H9 (cell line): Measurements from ENCODE around the gene BPIFB6. TPM values are rescaled to one million over a fixed set of nuclear protein-coding genes. Genes with fewer than 3 reads are reported as not detected.

Experiments used
- DNase-seq: peaks from one replicate; pipeline ENCODE4 v3.0.0-alpha.2; 2017
- H2AFZ ChIP-seq: one replicate; pipeline ENCODE4 v1.6.1; 2013; ENCODE audit warnings: mild to moderate bottlenecking, low read length, control low read depth, moderate library complexity
- H2AK5ac ChIP-seq: 2 replicates; pipeline ENCODE4 v1.6.1; 2013; ENCODE audit warnings: low read length, control low read depth, mixed read lengths; ENCODE audit not compliant: insufficient read length
- H2BK120ac ChIP-seq: one replicate; pipeline ENCODE4 v1.6.1; 2013; ENCODE audit warnings: low read depth, mild to moderate bottlenecking, low read length, control low read depth, inconsistent platforms; ENCODE audit not compliant: poor library complexity, severe bottlenecking
- H2BK12ac ChIP-seq: 2 replicates; pipeline ENCODE4 v1.6.1; 2013; ENCODE audit warnings: low read length, control low read depth, mixed read lengths, low read depth; ENCODE audit not compliant: insufficient read length
- H2BK15ac ChIP-seq: 2 replicates; pipeline ENCODE4 v1.6.1; 2013; ENCODE audit warnings: low read depth, low read length, control low read depth
- H2BK20ac ChIP-seq: one replicate; pipeline ENCODE4 v1.6.1; 2013; ENCODE audit warnings: low read depth, mild to moderate bottlenecking, low read length, control low read depth, inconsistent platforms; ENCODE audit not compliant: poor library complexity, severe bottlenecking
- H2BK5ac ChIP-seq: 2 replicates; pipeline ENCODE4 v1.6.1; 2013; ENCODE audit warnings: low read length, control low read depth, mixed read lengths; ENCODE audit not compliant: insufficient read length
- H3K14ac ChIP-seq: 2 replicates; pipeline ENCODE4 v1.6.1; 2013; ENCODE audit warnings: low read length, control low read depth; ENCODE audit not compliant: insufficient read depth
- H3K18ac ChIP-seq: 2 replicates; pipeline ENCODE4 v1.6.1; 2013; ENCODE audit warnings: low read depth, mild to moderate bottlenecking, mixed read lengths, low read length, control low read depth; ENCODE audit not compliant: insufficient read length
- H3K23ac ChIP-seq: 2 replicates; pipeline ENCODE4 v1.6.1; 2013; ENCODE audit warnings: low read length, control low read depth, mixed read lengths, low read depth; ENCODE audit not compliant: insufficient read length
- H3K23me2 ChIP-seq: 2 replicates; pipeline ENCODE4 v1.6.1; 2013; ENCODE audit warnings: low read depth, mild to moderate bottlenecking, mixed read lengths, low read length, control low read depth; ENCODE audit not compliant: insufficient read length, poor library complexity, severe bottlenecking
- H3K27ac ChIP-seq: 2 replicates; pipeline ENCODE4 v1.5.1; 2013; ENCODE audit warnings: low read length, control low read depth, mixed read lengths, low read depth; ENCODE audit not compliant: insufficient read length
- H3K27me3 ChIP-seq: 2 replicates; pipeline ENCODE4 v1.6.1; 2013; ENCODE audit warnings: low read length, control low read depth, inconsistent platforms; ENCODE audit not compliant: insufficient read depth
- H3K4ac ChIP-seq: 2 replicates; pipeline ENCODE4 v1.6.1; 2013; ENCODE audit warnings: low read depth, mild to moderate bottlenecking, control low read depth, inconsistent platforms, low read length, moderate library complexity
- H3K4me1 ChIP-seq: 2 replicates; pipeline ENCODE4 v1.6.1; 2013; ENCODE audit warnings: low read length, control low read depth, inconsistent platforms; ENCODE audit not compliant: insufficient read depth
- H3K4me2 ChIP-seq: 2 replicates; pipeline ENCODE4 v1.6.1; 2013; ENCODE audit warnings: low read length, control low read depth, mixed read lengths; ENCODE audit not compliant: insufficient read length, insufficient read depth
- H3K56ac ChIP-seq: 2 replicates; pipeline ENCODE4 v1.6.1; 2013; ENCODE audit warnings: low read depth, mild to moderate bottlenecking, mixed read lengths, low read length, control low read depth; ENCODE audit not compliant: insufficient read length
- H3K79me1 ChIP-seq: 2 replicates; pipeline ENCODE4 v1.6.1; 2013; ENCODE audit warnings: low read depth, mild to moderate bottlenecking, moderate library complexity, low read length, control low read depth, inconsistent platforms; ENCODE audit not compliant: insufficient read depth, poor library complexity, severe bottlenecking
- H3K79me2 ChIP-seq: 2 replicates; pipeline ENCODE4 v1.6.1; 2013; ENCODE audit warnings: low read length, control low read depth, inconsistent platforms; ENCODE audit not compliant: insufficient read depth
- H3K9ac ChIP-seq: 2 replicates; pipeline ENCODE4 v1.6.1; 2013; ENCODE audit warnings: low read length, control low read depth, mixed read lengths; ENCODE audit not compliant: insufficient read length; ENCODE audit errors: extremely low read depth
- H3K9me3 ChIP-seq: one replicate; pipeline ENCODE4 v1.6.1; 2013; ENCODE audit warnings: low read depth, low read length, inconsistent platforms; ENCODE audit not compliant: control insufficient read depth
- H3T11ph ChIP-seq: one replicate; pipeline ENCODE4 v1.6.1; 2013; ENCODE audit warnings: mild to moderate bottlenecking, low read length, control low read depth, inconsistent platforms
- H4K20me1 ChIP-seq: one replicate; pipeline ENCODE4 v1.6.1; 2013; ENCODE audit not compliant: control insufficient read depth, insufficient read length, insufficient read depth
- H4K5ac ChIP-seq: 2 replicates; pipeline ENCODE4 v1.6.1; 2013; ENCODE audit warnings: low read depth, mild to moderate bottlenecking, mixed read lengths, low read length, control low read depth; ENCODE audit not compliant: insufficient read length
- H4K8ac ChIP-seq: replicated peaks from 2 replicates; pipeline ENCODE4 v1.6.1; 2013; ENCODE audit warnings: low read length, control low read depth, mixed read lengths, low read depth; ENCODE audit not compliant: insufficient read length
- H4K91ac ChIP-seq: 2 replicates; pipeline ENCODE4 v1.6.1; 2013; ENCODE audit warnings: low read depth, mild to moderate bottlenecking, moderate library complexity, mixed read lengths, low read length, control low read depth; ENCODE audit not compliant: insufficient read length
- H3K27ac Mint-ChIP-seq, 3 experiments: 2 replicates in 2 of 3; 3 replicates in 1 of 3; pipeline ENCODE4 v1.8.0; 2020 to 2021; ENCODE audit warnings: mixed read lengths in 3 of 3, mild to moderate bottlenecking in 1 of 3, moderate library complexity in 1 of 3
- H3K27me3 Mint-ChIP-seq: 2 replicates; pipeline ENCODE4 v1.8.0; 2021; ENCODE audit warnings: low read depth, mild to moderate bottlenecking, moderate library complexity, mixed read lengths
- H3K36me3 Mint-ChIP-seq, 3 experiments: 2 replicates in 2 of 3; 3 replicates in 1 of 3; pipeline ENCODE4 v1.8.0; 2020 to 2021; ENCODE audit warnings: low read depth in 3 of 3, mixed read lengths in 3 of 3; ENCODE audit not compliant: insufficient read depth in 1 of 3
- H3K4me1 Mint-ChIP-seq, 2 experiments: 2 replicates each; pipeline ENCODE4 v1.8.0; 2020; ENCODE audit warnings: mixed read lengths in 2 of 2
- H3K4me3 Mint-ChIP-seq, 2 experiments: 2 replicates in 1 of 2; 3 replicates in 1 of 2; pipeline ENCODE4 v1.8.0; 2020 to 2021; ENCODE audit warnings: mild to moderate bottlenecking in 2 of 2, mixed read lengths in 2 of 2, moderate library complexity in 1 of 2
- H3K9me3 Mint-ChIP-seq, 2 experiments: 2 replicates in 1 of 2; 3 replicates in 1 of 2; pipeline ENCODE4 v1.8.0; 2020; ENCODE audit warnings: mild to moderate bottlenecking in 2 of 2, mixed read lengths in 2 of 2, moderate library complexity in 1 of 2
- WGBS: extraction: QIAGEN DNeasy Blood & Tissue Kit; methylation state at CpG from one replicate; pipeline ENCODE4 v1.1.7; 2013; ENCODE audit warnings: missing lambda C conversion rate, low lambda C conversion rate, mixed read lengths; ENCODE audit not compliant: insufficient read length; ENCODE audit errors: extremely low coverage; 5-methylcytosine and 5-hydroxymethylcytosine counted together
- total RNA-seq: library from RNA; stranded (reverse); gene quantifications from 2 replicates; pipeline ENCODE4 v1.2.1, GENCODE V29; 2021
- TF ChIP-seq, protein P1 (sequence below): fragments of 200-600 bp; sonication (generic); conservative IDR thresholded peaks from 3 replicates; pipeline ENCODE4 v1.8.0; 2021; ENCODE audit warnings: antibody characterized with exemption, mild to moderate bottlenecking

The BPIFB6 gene
- total RNA-seq, 1 experiment from 2014 or later, result not detected

DNA sequence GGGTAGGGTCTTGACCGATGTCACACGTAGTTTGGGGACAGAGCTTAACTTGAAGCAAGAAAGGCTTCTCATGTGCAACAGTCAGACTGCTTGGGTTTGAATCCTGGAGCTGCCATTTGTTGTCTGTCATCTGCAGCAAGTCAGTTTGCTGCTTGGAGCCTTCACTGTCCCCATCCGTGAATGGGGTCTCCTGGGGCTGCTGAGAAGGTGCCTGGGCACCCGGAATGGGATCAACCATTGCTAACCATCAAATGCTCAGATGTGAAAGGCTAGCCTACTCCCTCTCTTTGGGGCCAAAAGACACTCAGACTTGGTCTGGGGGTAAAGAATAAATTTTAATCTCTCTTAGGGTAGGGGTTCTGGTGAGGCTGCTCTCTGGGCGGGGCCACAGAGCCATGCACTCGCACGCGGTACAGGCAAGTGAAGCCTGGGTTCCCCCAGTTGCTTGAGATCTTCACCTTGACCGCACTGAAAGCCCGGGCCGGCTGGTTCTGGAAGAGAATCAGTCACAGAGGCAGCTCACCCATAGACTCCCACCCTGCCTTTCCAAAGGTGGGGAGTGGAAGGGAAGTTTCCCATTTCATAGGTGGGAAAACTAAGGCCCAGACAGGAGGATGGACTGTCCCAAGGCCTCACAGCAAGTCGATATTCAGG lies 47.9 kb upstream of the BPIFB6 start:
- H3K27me3 ChIP-seq, result no peaks in the 10 kb centered on the region
- no peak overlapping the region for H3K18ac ChIP-seq
- Mint-ChIP-seq H3K4me1 (peaks cover 5 to 6% of the 10 kb centered on the region in 2 experiments; a peak in 1 of 4 replicates), H3K9me3 (no peaks in the 10 kb centered on the region), H3K27me3 (peaks cover 2% of the 10 kb centered on the region), H3K4me3 (no peak overlapping the region), H3K27ac (no peak overlapping the region), H3K36me3 (no peaks in the 10 kb centered on the region)
- no peak overlapping the region for H2BK15ac ChIP-seq
- H4K8ac ChIP-seq, result no peak overlapping the region
- TF ChIP-seq, protein P1, sequence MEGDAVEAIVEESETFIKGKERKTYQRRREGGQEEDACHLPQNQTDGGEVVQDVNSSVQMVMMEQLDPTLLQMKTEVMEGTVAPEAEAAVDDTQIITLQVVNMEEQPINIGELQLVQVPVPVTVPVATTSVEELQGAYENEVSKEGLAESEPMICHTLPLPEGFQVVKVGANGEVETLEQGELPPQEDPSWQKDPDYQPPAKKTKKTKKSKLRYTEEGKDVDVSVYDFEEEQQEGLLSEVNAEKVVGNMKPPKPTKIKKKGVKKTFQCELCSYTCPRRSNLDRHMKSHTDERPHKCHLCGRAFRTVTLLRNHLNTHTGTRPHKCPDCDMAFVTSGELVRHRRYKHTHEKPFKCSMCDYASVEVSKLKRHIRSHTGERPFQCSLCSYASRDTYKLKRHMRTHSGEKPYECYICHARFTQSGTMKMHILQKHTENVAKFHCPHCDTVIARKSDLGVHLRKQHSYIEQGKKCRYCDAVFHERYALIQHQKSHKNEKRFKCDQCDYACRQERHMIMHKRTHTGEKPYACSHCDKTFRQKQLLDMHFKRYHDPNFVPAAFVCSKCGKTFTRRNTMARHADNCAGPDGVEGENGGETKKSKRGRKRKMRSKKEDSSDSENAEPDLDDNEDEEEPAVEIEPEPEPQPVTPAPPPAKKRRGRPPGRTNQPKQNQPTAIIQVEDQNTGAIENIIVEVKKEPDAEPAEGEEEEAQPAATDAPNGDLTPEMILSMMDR, result no peak
- no peak overlapping the region for H3K9ac ChIP-seq
- H3K4me2 ChIP-seq, result no peak overlapping the region
- no peak overlapping the region for H4K91ac ChIP-seq
- H3K23me2 ChIP-seq, result no peaks in the 10 kb centered on the region
- H3K9me3 ChIP-seq, result no peaks in the 10 kb centered on the region
- no peak overlapping the region for H2AFZ ChIP-seq
- H3K23ac ChIP-seq, result no peak overlapping the region
- H3K4ac ChIP-seq, result no peak overlapping the region
- H2BK12ac ChIP-seq, result no peak overlapping the region
- no peak overlapping the region for H3K27ac ChIP-seq
- DNase-seq, result no peak
- H2BK120ac ChIP-seq, result no peak overlapping the region
- no peak overlapping the region for H2BK20ac ChIP-seq
- H3K4me1 ChIP-seq, result no peaks in the 10 kb centered on the region
- no peak overlapping the region for H4K5ac ChIP-seq
- no peak overlapping the region for H2BK5ac ChIP-seq
- no CpG with 5 or more reads among the region's 12 CpGs for WGBS
- no peak overlapping the region for H3T11ph ChIP-seq
- H3K79me2 ChIP-seq, result no peaks in the 10 kb centered on the region
- H4K20me1 ChIP-seq, result no peaks in the 10 kb centered on the region
- H3K14ac ChIP-seq, result no peak overlapping the region
- H3K79me1 ChIP-seq, result no peaks in the 10 kb centered on the region
- H3K56ac ChIP-seq, result no peak overlapping the region
- no peak overlapping the region for H2AK5ac ChIP-seq
